GM19193 (cell line): Measurements from ENCODE around the gene WHRN.

Experiments used
- POLR2A ChIP-seq: IDR thresholded peaks from 4 replicates; pipeline ENCODE4 v1.6.1; 2011; ENCODE audit not compliant: insufficient read depth, insufficient read length; ENCODE audit errors: extremely low read depth

The WHRN gene

GRCh38 chr9:114486205-114486963 is 18.9 kb downstream of the WHRN start:
- no peak for TF ChIP-seq POLR2A

- TF ChIP-seq POLR2A: no peak
Measured at GRCh38 chr9:114484854-114485443, 20.3 kb downstream of the WHRN start.

GRCh38 chr9:114484215-114484853 is 20.9 kb downstream of the WHRN start:
- no peak for TF ChIP-seq POLR2A

- no peak for TF ChIP-seq POLR2A
Measured at GRCh38 chr9:114483499-114483898, 21.8 kb downstream of the WHRN start.

GRCh38 chr9:114482593-114482992 is 22.7 kb downstream of the WHRN start:
- no peak for TF ChIP-seq POLR2A

GRCh38 chr9:114481789-114482188 is 23.5 kb downstream of the WHRN start:
- no peak for TF ChIP-seq POLR2A

GRCh38 chr9:114480746-114481435 is 24.4 kb downstream of the WHRN start:
- no peak for TF ChIP-seq POLR2A

- no peak for TF ChIP-seq POLR2A
Measured at GRCh38 chr9:114478871-114479270, 26.4 kb downstream of the WHRN start.

GRCh38 chr9:114478459-114478858 is 26.8 kb downstream of the WHRN start:
- no peak for TF ChIP-seq POLR2A

- TF ChIP-seq POLR2A: no peak
Measured at GRCh38 chr9:114477642-114478041, 27.6 kb downstream of the WHRN start.

- TF ChIP-seq POLR2A: no peak
Measured at GRCh38 chr9:114476891-114477469, 28.3 kb downstream of the WHRN start.

- no peak for TF ChIP-seq POLR2A
Measured at GRCh38 chr9:114475412-114476135, 29.7 kb downstream of the WHRN start.

GRCh38 chr9:114474425-114474824 is 30.8 kb downstream of the WHRN start:
- no peak for TF ChIP-seq POLR2A

- TF ChIP-seq POLR2A: no peak
Measured at GRCh38 chr9:114473447-114473801, 31.8 kb downstream of the WHRN start.
